ENCODE measurements around the gene SLCO4A1.

DNA sequence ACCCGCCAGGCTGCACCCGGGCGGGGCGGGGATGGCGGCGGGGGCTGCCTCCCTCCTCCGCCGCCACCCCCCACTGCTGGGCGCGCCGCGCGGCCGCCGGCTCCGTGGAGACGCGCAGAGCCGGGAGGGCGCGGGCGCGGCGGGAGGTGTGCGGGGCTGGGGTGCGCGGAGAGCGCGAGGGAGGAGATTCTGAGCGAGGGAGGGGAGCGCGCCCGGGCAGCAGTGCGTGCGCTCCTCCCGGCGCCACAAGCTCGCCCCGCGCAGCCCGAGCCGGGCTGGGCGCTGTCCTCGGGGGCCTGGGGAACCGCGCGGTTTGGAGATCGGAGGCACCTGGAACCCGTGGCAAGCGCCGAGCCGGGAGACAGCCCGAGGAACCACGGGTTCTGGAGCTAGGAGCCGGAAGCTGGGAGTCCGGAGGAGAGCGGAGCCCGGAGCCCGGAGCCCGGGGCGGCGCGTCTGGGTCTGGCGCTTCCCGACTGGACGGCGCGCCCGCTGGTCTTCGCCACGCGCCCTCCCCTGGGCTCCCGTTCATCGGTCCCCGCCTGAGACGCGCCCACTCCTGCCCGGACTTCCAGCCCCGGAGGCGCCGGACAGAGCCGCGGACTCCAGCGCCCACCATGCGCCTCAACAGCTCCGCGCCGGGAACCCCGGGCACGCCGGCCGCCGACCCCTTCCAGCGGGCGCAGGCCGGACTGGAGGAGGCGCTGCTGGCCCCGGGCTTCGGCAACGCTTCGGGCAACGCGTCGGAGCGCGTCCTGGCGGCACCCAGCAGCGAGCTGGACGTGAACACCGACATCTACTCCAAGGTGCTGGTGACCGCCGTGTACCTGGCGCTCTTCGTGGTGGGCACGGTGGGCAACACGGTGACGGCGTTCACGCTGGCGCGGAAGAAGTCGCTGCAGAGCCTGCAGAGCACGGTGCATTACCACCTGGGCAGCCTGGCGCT is 66.6 kb downstream of the SLCO4A1 start, which contains the start of gene NTSR1:
- TF ChIP-seq, protein P1, sequence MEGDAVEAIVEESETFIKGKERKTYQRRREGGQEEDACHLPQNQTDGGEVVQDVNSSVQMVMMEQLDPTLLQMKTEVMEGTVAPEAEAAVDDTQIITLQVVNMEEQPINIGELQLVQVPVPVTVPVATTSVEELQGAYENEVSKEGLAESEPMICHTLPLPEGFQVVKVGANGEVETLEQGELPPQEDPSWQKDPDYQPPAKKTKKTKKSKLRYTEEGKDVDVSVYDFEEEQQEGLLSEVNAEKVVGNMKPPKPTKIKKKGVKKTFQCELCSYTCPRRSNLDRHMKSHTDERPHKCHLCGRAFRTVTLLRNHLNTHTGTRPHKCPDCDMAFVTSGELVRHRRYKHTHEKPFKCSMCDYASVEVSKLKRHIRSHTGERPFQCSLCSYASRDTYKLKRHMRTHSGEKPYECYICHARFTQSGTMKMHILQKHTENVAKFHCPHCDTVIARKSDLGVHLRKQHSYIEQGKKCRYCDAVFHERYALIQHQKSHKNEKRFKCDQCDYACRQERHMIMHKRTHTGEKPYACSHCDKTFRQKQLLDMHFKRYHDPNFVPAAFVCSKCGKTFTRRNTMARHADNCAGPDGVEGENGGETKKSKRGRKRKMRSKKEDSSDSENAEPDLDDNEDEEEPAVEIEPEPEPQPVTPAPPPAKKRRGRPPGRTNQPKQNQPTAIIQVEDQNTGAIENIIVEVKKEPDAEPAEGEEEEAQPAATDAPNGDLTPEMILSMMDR (IDR thresholded peaks at IDR 0.05) = no peak; the same call in 1 of the 2 replicates
- no peak for TF ChIP-seq ZFX (IDR thresholded peaks at IDR 0.05; ENCODE audit: borderline replicate concordance)
